ENCODE data around the gene PRELID3B. TPM values are rescaled to one million over a fixed set of nuclear protein-coding genes. Genes with fewer than 3 reads are reported as not detected.

Gene PRELID3B
- total and polyA plus RNA-seq, 2 of the 13 experiments (the other 11 are each of a cell fraction or from before 2014, with no cell fraction given), result 23.3 to 42.6 TPM

DNA sequence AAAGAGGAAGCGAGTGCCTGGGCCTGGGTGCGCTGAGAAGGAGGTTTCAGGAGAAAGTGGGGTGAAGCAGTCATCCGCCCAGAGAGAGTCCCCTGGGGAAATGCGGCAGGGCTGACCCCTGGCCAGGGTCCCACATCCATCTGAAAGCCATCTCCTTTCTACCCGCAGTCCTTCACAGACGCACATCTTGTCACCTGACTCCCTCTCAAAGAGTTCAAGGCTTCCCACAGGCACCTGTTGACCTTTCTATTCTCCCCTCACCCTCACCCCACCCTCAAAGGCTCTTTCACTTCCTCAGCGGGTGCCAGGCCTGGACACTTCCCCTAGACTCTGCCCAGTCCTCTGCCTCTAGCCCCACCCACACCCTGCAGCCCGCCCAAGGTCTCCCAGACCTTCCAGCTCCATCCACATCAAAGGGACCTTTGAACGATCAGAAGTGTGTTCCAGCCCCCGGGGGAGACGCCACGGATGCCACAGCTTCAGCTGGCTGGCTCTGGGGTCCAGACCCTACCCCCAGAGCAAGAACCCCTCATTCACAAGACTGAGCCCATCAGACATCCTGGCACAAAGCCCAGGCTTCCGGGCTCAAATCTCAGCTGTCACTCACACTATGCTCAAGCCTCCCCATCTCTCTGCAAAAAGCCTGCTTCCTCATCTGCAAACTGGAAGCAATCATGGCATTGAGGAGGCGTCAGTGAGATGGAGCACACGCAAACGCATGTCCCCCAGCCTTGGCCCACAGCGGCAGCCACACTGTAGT, 37.6 kb downstream of the PRELID3B start (continued):
- TF ChIP-seq CCDC6 (CRISPR knock-in tag; IDR thresholded peaks at IDR 0.05), result no peak
- TF ChIP-seq PAF1 (CRISPR knock-in tag; IDR thresholded peaks at IDR 0.05), result no peak
- peak; percentile 83 for TF ChIP-seq NRL (CRISPR knock-in tag; IDR thresholded peaks at IDR 0.05; ENCODE audit: borderline replicate concordance)
- no peak for TF ChIP-seq ZBTB4 (CRISPR knock-in tag; IDR thresholded peaks at IDR 0.05; ENCODE audit: borderline replicate concordance)
- TF ChIP-seq ZNF652 (CRISPR knock-in tag; IDR thresholded peaks at IDR 0.05; ENCODE audit: borderline replicate concordance, low read depth), result no peak
- TF ChIP-seq, protein P1, sequence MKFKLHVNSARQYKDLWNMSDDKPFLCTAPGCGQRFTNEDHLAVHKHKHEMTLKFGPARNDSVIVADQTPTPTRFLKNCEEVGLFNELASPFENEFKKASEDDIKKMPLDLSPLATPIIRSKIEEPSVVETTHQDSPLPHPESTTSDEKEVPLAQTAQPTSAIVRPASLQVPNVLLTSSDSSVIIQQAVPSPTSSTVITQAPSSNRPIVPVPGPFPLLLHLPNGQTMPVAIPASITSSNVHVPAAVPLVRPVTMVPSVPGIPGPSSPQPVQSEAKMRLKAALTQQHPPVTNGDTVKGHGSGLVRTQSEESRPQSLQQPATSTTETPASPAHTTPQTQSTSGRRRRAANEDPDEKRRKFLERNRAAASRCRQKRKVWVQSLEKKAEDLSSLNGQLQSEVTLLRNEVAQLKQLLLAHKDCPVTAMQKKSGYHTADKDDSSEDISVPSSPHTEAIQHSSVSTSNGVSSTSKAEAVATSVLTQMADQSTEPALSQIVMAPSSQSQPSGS (CRISPR knock-in tag; IDR thresholded peaks at IDR 0.05), result no peak
- TF ChIP-seq, protein P2, sequence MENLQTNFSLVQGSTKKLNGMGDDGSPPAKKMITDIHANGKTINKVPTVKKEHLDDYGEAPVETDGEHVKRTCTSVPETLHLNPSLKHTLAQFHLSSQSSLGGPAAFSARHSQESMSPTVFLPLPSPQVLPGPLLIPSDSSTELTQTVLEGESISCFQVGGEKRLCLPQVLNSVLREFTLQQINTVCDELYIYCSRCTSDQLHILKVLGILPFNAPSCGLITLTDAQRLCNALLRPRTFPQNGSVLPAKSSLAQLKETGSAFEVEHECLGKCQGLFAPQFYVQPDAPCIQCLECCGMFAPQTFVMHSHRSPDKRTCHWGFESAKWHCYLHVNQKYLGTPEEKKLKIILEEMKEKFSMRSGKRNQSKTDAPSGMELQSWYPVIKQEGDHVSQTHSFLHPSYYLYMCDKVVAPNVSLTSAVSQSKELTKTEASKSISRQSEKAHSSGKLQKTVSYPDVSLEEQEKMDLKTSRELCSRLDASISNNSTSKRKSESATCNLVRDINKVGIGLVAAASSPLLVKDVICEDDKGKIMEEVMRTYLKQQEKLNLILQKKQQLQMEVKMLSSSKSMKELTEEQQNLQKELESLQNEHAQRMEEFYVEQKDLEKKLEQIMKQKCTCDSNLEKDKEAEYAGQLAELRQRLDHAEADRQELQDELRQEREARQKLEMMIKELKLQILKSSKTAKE (CRISPR knock-in tag; IDR thresholded peaks at IDR 0.05; ENCODE audit: borderline replicate concordance), result peak; percentile 61; the same call in 1 of the 2 replicates
- TF ChIP-seq SRY (CRISPR knock-in tag; IDR thresholded peaks at IDR 0.05), result no peak
- TF ChIP-seq SNRNP70 (IDR thresholded peaks at IDR 0.05; ENCODE audit: low read depth, low read length), result no peak
- TF ChIP-seq TP53 (CRISPR knock-in tag; conservative IDR thresholded peaks at IDR 0.05), result no peak
- TF ChIP-seq, protein P3, sequence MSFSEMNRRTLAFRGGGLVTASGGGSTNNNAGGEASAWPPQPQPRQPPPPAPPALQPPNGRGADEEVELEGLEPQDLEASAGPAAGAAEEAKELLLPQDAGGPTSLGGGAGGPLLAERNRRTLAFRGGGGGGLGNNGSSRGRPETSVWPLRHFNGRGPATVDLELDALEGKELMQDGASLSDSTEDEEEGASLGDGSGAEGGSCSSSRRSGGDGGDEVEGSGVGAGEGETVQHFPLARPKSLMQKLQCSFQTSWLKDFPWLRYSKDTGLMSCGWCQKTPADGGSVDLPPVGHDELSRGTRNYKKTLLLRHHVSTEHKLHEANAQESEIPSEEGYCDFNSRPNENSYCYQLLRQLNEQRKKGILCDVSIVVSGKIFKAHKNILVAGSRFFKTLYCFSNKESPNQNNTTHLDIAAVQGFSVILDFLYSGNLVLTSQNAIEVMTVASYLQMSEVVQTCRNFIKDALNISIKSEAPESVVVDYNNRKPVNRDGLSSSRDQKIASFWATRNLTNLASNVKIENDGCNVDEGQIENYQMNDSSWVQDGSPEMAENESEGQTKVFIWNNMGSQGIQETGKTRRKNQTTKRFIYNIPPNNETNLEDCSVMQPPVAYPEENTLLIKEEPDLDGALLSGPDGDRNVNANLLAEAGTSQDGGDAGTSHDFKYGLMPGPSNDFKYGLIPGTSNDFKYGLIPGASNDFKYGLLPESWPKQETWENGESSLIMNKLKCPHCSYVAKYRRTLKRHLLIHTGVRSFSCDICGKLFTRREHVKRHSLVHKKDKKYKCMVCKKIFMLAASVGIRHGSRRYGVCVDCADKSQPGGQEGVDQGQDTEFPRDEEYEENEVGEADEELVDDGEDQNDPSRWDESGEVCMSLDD (CRISPR knock-in tag; IDR thresholded peaks at IDR 0.05; ENCODE audit: borderline replicate concordance), result peak; percentile 69; the same call in 1 of the 2 replicates
- peak; percentile 60 for TF ChIP-seq HDAC1 (CRISPR knock-in tag; IDR thresholded peaks at IDR 0.05)
- TF ChIP-seq, protein P4, sequence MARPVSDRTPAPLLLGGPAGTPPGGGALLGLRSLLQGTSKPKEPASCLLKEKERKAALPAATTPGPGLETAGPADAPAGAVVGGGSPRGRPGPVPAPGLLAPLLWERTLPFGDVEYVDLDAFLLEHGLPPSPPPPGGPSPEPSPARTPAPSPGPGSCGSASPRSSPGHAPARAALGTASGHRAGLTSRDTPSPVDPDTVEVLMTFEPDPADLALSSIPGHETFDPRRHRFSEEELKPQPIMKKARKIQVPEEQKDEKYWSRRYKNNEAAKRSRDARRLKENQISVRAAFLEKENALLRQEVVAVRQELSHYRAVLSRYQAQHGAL (CRISPR knock-in tag; IDR thresholded peaks at IDR 0.05; ENCODE audit: not compliant biosample characterization), result no peak
- TF ChIP-seq ATF1 (CRISPR knock-in tag; IDR thresholded peaks at IDR 0.05), result no peak
- TF ChIP-seq ZBTB46 (CRISPR knock-in tag; IDR thresholded peaks at IDR 0.05; ENCODE audit: borderline replicate concordance), result peak; percentile 7; the same call in 1 of the 2 replicates

Measured in HepG2 (cell line).